Upper lobe of right lung (tissue), 1 donor: ENCODE measurements around the gene ADAMTS2. TPM values are rescaled to one million over a fixed set of nuclear protein-coding genes. Genes with fewer than 3 reads are reported as not detected.

Experiments
- ATAC-seq: fragments of 200-7000 bp; cut with Tn5 transposase; one replicate; pipeline ENCODE4 v1.9.1; 2020; ENCODE audit warnings: mild to moderate bottlenecking, moderate library complexity
- DNase-seq: peaks from one replicate; pipeline ENCODE4 v3.0.0-alpha.2; 2020
- H3K27ac ChIP-seq: fragments of 200-600 bp; one replicate; pipeline ENCODE4 v1.8.0; 2022
- H3K27me3 ChIP-seq: fragments of 200-600 bp; one replicate; pipeline ENCODE4 v1.8.0; 2022; ENCODE audit warnings: mild to moderate bottlenecking
- H3K36me3 ChIP-seq: fragments of 200-600 bp; one replicate; pipeline ENCODE4 v1.8.0; 2022
- H3K4me1 ChIP-seq: fragments of 200-600 bp; one replicate; pipeline ENCODE4 v1.8.0; 2022
- H3K4me3 ChIP-seq: fragments of 200-600 bp; one replicate; pipeline ENCODE4 v1.8.0; 2022; ENCODE audit warnings: mild to moderate bottlenecking
- H3K9me3 ChIP-seq: fragments of 200-600 bp; one replicate; pipeline ENCODE4 v1.8.0; 2022
- CTCF ChIP-seq: fragments of 200-600 bp; IDR thresholded peaks from one replicate; pipeline ENCODE4 v1.8.0; 2022; ENCODE audit warnings: antibody characterized with exemption
- intact Hi-C: fragments of 100-400 bp; cut with DNase I; formaldehyde crosslinking; loops from one replicate; pipeline ENCODE4 v1.11.0; 2022
- total RNA-seq: library from RNA; stranded (reverse); fragmentation: NEBNext Ultra II Directional; extraction: Animal tissue kit (Norgen Biotek cat#: 25700); gene quantifications from one replicate; pipeline ENCODE4 v1.2.1, GENCODE V29; 2021
- donor health status: DM: no; HTN: yes; CAD: no; lungs with severe emphysema.

Gene ADAMTS2
- total RNA-seq, 1 donor from 2014 or later, result 16.4 TPM

GRCh38 chr5:179381691-179382090 is 36.4 kb upstream of the ADAMTS2 start:
- Histone ChIP-seq H3K9me3 (no peaks in the 10 kb centered on the region), H3K27ac (no peak overlapping the region), H3K27me3 (no peaks in the 10 kb centered on the region), H3K4me3 (no peak overlapping the region), H3K36me3 (no peaks in the 10 kb centered on the region), H3K4me1 (no peaks in the 10 kb centered on the region)
- intact Hi-C loops, result no loop called here
- ATAC-seq (no peak), DNase-seq (no peak)
- no peak for TF ChIP-seq CTCF

- H3K9me3 ChIP-seq, result no peaks in the 10 kb centered on the region
- ATAC-seq (no peak), DNase-seq (no peak)
- H3K36me3 ChIP-seq, result no peaks in the 10 kb centered on the region
- TF ChIP-seq CTCF, result no peak
- intact Hi-C loops, result no loop called here
- no peaks in the 10 kb centered on the region for H3K27me3 ChIP-seq
- H3K4me3 ChIP-seq, result no peak overlapping the region
- H3K4me1 ChIP-seq, result no peaks in the 10 kb centered on the region
- no peak overlapping the region for H3K27ac ChIP-seq
Observed at GRCh38 chr5:179380211-179381035, 35.2 kb upstream of the ADAMTS2 start.

- Histone ChIP-seq H3K4me3 (no peak overlapping the region), H3K4me1 (no peaks in the 10 kb centered on the region), H3K36me3 (no peaks in the 10 kb centered on the region), H3K9me3 (no peaks in the 10 kb centered on the region), H3K27me3 (no peaks in the 10 kb centered on the region), H3K27ac (no peak overlapping the region)
- intact Hi-C loops, result no loop called here
- DNase-seq, result no peak
- TF ChIP-seq CTCF, result no peak
- no peak for ATAC-seq
Observed at GRCh38 chr5:179379321-179379890, 34.1 kb upstream of the ADAMTS2 start.

- no peak overlapping the region for H3K4me3 ChIP-seq
- intact Hi-C loops, result no loop called here
- no peaks in the 10 kb centered on the region for H3K27me3 ChIP-seq
- no peaks in the 10 kb centered on the region for H3K36me3 ChIP-seq
- H3K9me3 ChIP-seq, result no peaks in the 10 kb centered on the region
- TF ChIP-seq CTCF, result no peak
- no peak for DNase-seq
- H3K27ac ChIP-seq, result no peak overlapping the region
- no peaks in the 10 kb centered on the region for H3K4me1 ChIP-seq
- no peak for ATAC-seq
Observed at GRCh38 chr5:179378441-179379271, 33.4 kb upstream of the ADAMTS2 start.

GRCh38 chr5:179378116-179378440 is 32.8 kb upstream of the ADAMTS2 start:
- Histone ChIP-seq H3K9me3 (no peaks in the 10 kb centered on the region), H3K27ac (no peak overlapping the region)
- intact Hi-C loops, result no loop called here

More at GRCh38 chr5:179378116-179378440, 32.8 kb upstream of the ADAMTS2 start:
- no peaks in the 10 kb centered on the region for H3K36me3 ChIP-seq
- no peak for DNase-seq
- no peak for TF ChIP-seq CTCF
- no peaks in the 10 kb centered on the region for H3K4me1 ChIP-seq
- ATAC-seq, result no peak
- H3K27me3 ChIP-seq, result no peaks in the 10 kb centered on the region
- H3K4me3 ChIP-seq, result no peak overlapping the region
